GM20000 (cell line): ENCODE data around the gene DBH.

Experiments used
- DNase-seq: peaks from one replicate; pipeline ENCODE4 v3.0.0; 2012; ENCODE audit warnings: low spot score
- CTCF ChIP-seq: IDR thresholded peaks from 2 replicates; pipeline ENCODE4 v1.5.1; 2012; ENCODE audit warnings: mild to moderate bottlenecking, control low read depth; ENCODE audit errors: extremely low read depth, missing control alignments

The DBH gene

GRCh38 chr9:133676450-133676849, 40.3 kb downstream of the DBH start:
- TF ChIP-seq CTCF: no peak
- no peak for DNase-seq

GRCh38 chr9:133677126-133678010, 41.2 kb downstream of the DBH start:
- DNase-seq: no peak
- no peak for TF ChIP-seq CTCF

GRCh38 chr9:133679056-133679455, 42.9 kb downstream of the DBH start:
- no peak for DNase-seq
- no peak for TF ChIP-seq CTCF

- DNase-seq: no peak
- no peak for TF ChIP-seq CTCF
These were observed 43.4 kb downstream of the DBH start for GRCh38 chr9:133679466-133680061.

GRCh38 chr9:133680250-133680975, 44.2 kb downstream of the DBH start:
- no peak for TF ChIP-seq CTCF
- no peak for DNase-seq

GRCh38 chr9:133680976-133681657, 45.0 kb downstream of the DBH start:
- DNase-seq: no peak
- no peak for TF ChIP-seq CTCF
